NOMO-1 treated with DMSO at 0.1 percent for 48 hours (cell line): ENCODE measurements around the gene SH2D3A.
"Not testable (repeated sequence)": the region's sequence is repeated elsewhere in the genome, so short reads cannot be mapped to it uniquely, and the experiment has no call there.

Source experiments
- DNase-seq: peaks from one replicate; lab custom pipeline; 2025; ENCODE audit not compliant: unreplicated experiment; lab: John Stamatoyannopoulos, UW

Gene SH2D3A

DNA sequence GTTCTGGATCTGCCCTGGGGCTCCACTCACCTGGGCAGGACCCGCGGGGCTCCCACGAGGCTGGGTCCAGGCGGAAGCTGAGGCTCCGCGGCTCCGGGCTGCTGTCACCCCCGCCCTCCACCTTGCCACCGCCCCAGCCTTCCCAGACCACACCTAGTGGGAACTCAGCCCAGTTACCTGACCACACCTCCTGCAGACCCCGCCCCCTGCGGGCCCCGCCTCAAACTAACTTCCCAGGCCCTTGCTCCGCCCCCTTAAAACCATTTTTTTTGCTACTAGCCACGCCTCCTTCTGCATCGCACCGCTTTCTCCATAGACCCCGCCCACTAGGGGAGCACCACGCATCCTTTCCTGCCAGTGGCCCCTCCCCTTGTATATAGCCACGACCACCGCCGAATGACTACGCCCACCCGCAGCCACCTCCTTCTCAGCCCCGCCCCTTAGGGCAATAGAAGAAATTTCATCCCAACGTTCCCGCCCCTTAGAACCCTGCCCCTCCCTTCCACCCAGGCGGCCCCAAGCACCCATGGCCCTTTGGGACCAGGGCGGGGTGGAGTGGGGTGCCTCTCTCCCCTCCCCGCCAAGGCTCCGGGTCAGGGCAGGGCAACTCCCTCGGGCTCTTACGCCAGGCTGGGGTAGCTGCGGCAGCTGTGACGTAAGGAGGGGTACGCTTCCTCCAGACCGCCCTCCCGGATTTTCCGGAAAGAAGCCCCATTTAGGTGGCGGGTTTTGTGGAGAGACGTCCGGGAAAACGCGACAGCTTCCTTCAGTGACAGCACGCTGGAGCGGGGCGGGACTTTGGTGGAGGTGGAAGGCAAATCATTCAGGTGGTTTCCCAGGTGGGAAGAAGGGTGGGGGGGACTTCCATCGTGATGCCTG is at the start of gene SH2D3A:
Gene SH2D3A (minus strand): TSS at position 79 of the 879 bp plus-strand sequence. CDS start 3,687 bp downstream, outside the sequence.
- peak; percentile 88 for DNase-seq

DNA sequence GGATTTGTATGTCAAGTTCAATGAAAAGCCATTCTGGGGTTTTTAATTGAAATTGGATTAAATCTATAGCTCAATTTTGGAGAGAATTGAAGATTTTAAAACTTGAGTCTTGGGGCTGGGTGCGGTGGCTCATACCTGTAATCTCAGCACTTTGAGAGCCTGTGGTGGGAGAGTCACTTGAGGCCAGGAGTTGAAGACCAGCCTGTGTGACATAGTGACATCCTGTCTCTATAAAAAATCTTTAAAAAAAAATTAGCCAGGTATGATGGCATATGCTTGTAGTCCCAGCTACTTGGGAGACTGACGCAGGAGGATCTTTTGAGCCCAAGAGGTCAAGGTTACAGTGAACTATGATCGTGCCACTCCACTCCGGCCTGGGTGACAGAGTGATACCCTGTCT is 46.4 kb upstream of the SH2D3A start:
- DNase-seq, result no peak

DNA sequence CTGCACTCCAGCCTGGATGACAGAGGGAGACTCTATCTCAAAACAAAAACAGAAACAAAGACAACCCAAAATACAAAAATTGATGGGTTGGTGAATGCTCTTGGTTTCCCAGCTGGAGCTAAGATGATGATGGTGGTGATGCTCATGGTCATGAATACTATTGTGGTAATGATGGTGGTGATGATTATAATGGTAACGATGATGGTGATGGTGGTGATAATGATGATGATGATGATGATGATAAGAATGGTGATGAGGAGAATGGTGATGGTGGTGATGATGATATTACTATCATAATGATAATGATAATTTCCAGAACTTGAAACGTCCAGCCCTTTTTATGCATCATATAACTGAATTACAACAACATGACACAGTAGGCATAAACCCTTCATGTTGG is 45.4 kb upstream of the SH2D3A start:
- DNase-seq, result no peak

DNA sequence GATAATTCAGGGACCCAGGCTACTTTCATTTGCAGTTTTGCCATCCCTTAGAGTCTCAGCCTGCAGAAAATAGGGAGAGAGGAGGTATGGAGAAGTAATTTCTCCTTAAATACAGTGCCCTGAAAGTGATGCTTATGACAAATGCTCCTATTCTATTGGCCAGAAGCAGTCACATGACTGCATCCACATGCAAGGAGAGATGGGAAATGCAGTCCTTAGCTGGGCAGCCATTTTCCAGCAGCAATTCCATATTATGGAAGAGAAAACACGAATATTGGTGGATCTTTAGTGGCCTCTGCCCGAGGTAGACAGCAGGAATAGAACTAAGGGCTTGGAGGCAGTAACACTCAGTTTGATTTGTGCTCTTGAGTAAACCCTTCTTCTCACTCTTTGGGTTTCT is 44.7 kb upstream of the SH2D3A start:
- peak; percentile 23 for DNase-seq

DNA sequence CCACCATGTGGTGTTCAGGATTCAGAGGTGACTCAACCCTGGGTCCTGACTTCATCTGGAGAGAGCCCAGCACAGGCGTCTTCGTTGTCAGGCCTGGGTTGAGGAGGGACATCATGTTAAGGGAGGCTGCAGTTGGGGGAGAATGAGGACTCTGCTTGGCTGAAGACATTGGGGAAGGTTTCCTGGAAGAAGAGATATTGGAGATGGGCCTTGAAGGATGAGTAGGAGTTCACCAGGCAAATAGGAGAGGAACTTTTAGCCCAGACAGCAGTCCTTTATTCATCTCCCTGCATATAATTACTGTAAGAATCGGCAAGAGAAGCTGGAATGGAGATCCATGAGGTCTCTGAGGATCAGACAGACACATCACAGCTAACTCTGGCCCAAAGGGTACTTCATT is 44.1 kb upstream of the SH2D3A start:
- no peak for DNase-seq

DNA sequence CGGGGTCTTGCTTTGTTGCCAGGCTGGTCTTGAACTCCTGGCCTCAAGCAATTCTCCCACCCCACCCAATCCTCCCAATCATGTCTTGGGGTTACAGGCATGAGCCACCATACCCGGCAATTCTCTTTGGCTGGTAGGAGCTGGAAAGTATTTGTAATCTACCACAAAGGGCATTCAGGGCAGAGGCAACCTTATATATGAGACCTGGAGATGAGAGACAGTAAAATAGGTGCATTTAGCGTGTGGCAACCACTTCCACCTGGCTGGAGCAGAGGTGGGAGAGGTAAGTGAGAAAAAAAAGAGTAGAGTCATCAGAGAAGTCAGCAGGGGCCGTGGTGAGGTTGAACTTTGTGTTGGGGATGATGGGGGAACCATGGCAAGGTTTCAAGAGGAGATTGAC is 42.0 kb upstream of the SH2D3A start:
- no peak for DNase-seq

DNA sequence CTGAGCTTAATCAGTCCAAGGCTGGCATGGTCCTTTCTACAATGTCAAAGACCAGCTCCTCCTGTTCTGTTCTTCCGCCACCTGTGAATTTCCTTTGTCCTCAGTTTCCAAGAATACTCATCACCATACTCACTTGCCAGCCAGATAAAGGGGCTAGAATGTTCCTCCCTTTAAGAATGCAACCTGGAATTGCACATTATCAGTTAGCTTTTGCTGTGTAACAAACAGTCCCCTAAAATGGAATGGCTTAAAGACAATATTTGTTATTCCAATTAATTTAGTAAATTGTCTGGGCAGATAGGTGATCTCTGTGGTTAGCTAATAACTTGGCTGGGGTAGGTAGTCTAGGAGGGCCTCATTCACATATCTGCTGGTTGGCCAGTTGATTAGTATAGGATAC is 41.3 kb upstream of the SH2D3A start:
- no peak for DNase-seq

DNA sequence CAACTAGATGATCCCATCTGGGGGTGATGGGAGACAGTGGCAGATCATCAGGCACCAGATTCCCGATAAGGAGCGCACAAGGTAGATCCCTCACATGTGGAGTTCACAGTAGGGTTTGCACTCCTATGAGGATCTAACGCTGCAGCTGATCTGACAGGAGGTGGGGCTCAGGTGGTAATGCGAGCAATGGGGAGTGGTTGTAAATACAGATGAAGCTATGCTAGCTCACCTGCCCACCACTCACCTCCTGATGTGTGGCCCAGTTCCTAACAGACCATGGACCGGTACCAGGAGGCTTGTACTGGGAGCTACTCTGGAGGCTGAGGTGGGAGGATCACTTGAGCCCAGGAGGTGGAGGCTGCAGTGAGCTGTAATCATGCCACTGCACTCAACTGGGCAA is 40.1 kb upstream of the SH2D3A start:
- no peak for DNase-seq

DNA sequence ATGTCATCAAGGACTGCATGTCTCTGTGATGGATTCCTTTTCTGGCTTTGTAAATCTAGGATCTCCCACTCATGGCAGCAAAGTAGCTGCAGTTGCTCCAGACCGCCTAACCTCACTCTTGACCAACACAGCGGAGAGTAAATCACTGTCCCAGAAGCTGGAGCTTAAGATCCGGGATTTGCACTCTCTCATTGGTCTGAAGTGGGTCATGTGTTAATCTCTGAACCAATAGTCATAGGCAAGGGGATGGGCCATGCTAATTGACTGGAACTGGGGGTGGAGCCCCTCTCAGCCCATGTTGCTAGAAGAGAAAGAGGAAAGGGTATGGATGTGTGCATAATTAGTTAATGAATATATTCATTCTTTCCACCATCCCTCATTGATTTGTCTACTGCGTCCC is 39.3 kb upstream of the SH2D3A start:
- DNase-seq, result no peak

DNA sequence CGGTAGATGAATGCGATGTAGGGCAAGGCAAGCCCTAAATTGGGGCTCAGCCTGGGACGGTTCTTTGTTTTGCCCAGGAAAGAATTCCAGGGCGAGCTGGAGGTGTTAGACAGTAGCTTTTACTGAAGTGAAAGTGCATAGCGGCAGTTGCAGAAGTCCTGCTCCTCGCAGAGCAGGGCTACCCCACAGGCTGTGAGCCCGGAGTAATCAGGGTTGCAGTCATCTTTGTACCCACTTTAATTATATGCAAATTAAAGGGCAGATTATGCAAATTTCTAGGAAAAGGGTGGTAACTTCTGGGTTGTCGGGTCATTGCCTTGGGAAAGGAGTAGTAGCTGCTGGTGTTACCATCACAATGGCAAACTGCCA is 35.8 kb upstream of the SH2D3A start:
- DNase-seq, result peak; percentile 77

DNA sequence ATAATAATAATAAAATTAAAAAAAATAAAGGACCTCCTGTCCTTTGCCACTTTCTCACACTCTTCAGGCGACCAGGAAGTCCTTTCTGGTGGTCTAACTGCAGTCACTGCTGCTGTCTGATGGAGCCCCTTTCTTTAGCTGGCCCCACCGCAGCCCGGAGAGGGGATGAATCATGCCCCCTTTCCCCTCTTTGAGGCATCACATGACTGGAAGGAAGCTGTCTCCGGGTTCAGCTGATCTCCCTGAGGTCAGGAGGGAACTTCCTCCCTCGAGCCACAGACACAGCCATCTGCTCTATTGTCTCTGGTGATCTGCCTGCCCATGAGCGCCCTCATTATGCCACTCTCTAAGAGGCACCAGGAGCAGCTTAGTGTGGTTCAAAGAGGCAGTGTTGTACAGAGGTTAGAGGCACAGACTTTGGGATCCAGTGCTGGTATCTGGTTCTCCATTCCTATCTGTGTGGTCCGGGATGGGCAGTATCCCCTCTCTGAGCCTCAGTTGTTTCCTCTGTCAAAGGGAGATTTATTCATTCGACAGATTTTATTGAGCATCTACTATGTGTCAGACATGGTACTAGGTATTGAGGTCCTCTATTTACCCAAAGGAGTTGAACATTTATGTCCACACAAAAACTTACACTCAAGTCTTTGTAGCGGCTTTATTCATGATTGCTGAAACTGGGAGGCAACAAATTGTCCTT is 35.3 kb upstream of the SH2D3A start:
- DNase-seq, result peak; percentile 94

DNA sequence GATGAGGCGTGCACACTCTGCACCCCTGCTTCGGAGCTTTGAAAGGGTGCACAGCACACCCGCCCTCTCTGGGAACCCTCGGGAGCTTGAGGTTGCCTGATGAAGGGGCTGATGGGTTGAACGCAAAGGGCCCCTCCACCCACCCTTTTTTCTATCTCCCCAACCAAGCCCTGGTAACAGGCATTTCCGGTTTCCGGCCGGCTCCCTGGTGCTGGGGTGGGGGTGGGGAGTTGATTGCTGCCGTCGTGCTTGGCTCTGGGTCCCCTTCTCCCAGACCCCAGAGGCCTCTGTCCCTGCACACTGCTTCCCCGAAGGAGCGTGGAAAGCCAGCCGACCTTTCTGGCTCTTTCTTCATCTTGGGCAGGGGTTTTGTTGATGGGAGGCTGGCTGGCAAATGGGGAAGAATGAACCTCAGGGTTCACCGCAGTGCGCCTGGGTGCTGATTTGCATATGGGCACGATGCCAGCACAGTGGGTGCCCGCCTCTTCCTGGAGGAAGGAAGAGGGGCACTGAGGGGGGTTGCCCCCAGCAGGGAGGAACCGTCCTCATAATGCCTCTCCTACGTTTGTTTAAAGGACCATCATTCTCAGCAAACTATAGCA is 34.4 kb upstream of the SH2D3A start:
- DNase-seq, result peak; percentile 73

DNA sequence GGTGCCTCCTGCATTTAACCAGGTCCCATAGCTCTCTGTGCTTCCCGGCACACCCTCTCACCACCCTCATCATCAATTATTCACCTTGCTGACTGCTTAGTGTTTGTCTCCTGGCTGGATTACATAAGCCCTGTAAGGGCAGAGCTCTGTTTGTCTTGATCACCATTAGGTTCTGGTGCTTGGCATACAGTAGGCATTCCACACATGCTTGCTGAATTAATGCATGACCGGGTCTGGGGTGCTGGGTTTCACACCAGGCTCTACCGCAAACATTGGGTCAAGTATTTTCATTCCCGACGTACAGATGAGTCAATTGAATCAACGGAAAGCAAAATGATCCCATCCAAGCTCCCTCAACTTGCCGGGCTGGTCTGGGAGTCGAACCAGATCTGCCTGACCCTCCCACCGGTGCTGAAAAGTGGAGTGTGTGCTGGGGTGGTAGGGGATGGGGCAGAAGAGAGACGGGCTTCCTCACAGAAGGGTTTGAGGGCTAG is 33.8 kb upstream of the SH2D3A start:
- no peak for DNase-seq

DNA sequence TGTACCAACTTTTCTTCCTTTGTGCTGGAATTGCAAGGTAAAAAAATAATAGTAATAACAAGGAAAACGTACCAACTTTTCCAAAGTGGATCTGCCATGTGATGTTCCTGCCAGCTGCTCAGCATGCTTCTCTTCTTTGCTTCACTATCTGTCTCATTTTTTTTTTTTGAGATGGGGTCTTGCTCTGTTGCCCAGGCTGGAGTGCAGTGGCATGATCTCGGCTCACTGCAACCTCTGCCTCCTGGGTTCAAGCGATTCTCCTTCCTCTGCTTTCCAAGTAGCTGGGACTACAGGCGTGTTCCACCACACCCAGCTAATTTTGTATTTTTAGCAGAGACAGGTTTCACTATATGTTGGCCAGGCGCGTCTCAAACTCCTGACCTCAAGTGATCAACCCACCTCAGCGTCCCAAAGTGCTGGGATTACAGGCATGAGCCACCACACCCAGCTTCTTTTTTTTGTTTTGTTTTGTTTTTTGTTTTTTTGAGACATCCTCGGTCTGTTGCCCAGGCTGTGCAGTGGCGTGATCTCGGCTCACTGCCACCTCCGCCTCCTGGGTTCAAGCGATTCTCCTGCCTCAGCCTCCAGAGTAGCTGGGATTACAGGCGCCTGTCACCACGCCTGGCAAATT is 33.0 kb upstream of the SH2D3A start:
- DNase-seq, result not testable (repeated sequence)

DNA sequence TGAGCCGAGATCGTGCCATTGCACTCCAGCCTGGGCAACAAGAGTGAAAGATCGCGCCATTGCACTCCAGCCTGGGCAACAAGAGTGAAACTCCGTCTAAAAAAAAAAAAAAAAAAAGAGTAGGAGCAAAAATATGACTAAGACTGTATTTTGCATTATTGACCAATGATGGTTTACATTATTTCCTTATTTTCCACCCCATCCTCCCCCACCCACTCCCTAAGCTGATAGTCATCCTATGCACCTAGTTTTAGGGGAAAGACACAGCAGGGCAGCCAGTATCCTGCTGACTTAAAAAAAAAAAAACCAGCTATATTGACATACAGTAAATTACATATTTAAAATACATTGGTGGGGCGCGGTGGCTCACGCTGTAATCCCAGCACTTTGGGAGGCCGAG is 30.4 kb upstream of the SH2D3A start:
- no peak for DNase-seq

DNA sequence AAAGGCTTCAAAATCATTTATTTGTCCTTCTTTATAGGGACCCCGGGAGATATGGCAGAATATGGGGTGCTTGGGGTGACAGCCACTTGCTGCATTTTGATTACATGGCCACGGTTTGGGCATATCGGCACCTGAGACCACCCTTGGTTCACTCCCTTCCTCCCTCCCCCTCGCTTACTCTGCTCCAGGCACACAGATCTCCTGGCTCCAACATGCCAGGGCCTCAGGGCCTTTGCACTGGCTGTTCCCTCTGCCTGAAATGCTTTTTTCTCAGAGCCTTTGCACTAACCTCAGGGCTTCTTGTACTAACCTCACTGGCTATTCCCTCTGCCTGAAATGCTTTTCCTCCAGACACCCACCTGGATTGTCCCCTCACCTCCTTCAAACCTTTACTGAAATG is 29.0 kb upstream of the SH2D3A start:
- no peak for DNase-seq

DNA sequence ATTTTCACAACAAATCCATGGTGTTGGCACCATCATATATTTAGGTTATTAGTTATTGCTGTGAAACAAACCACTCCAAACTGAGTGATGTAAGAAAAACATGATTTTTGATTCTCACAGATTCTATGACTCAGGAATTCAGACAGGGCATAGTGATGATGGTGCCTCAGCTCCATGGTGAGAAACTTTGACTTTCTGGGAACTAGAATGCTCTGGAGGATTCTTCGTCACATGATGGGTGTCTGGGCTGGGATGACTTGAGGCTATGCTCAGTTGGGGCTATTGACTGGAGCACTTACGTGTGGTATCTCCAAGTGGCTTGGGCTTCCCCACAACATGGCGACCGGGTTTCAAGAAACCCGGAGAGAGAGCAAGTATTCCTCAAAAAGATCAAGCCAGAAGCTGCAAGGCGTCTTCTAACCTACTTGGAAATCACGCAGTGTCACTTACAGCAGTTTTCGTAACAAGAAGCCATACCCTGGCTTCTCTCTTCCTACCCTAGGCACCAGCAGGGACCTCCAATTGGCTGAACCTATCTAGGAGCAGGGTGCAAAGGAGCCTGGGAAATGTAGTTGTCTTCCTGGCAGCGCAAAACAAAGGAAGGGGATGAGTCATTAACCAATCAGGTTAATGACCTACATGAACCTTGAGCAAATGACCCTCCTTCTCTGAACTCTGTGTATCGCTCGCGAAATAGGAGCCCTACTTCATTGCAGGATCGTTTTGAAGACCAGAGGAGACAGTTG is 27.6 kb upstream of the SH2D3A start:
- no peak for DNase-seq

DNA sequence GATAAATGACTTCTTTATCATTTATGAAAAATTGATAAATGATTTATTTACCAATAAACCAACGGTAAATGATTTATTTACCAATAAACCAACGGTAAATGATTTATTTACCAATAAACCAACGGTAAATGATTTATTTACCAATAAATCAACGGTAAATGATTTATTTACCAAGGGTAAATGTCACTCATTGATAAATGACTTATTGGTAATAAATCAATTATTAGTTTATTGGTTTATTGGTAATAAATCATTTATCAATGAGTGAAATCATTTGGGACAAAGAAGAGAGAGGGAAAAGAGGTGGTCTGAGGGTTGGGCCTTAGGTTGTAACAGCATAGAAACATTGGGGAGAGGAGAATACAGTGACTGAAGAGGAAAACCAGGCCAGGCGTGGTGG is 26.7 kb upstream of the SH2D3A start:
- no peak for DNase-seq

DNA sequence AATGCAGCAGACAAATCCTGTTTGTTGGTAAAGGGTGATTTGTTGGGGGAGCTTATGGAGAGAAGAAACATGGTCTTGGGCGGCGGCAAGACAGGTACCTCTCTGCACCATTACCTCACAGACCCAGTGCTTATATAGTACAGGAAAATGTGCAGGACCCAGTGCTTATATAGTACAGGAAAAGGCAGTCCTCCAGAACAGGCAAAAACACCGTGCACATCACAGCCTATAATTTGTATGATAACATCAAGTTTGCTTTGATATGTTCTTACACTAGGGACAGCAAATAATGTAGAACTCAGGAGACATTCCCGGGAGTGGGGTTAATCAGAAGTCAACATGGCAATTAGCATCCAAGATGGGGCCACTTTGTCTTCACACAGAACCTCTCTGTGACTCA is 26.2 kb upstream of the SH2D3A start:
- DNase-seq, result no peak

DNA sequence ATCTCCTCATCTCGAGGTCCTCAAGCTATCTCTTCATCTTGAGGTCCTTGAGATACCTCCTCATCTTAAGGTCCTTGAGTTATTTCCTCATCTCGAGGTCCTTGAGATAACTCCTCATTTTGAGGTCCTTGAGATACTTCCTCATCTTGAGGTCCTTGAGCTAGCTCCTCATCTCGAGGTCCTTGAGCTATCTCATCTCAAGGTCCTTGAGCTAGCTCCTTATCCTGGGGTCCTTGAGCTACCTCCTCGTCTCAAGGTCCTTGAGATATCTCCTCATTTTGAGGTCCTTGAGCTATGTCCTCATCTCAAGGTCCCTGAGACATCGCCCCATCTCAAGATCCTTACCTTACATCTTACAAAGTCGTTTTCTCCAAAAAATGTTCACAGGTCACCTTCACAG is 24.0 kb upstream of the SH2D3A start:
- DNase-seq, result no peak
